OCI-LY3 (cell line): ENCODE measurements around the gene OR10R2.

Source experiments
- EZH2phosphoT487 ChIP-seq: fragments of 200-600 bp; shearing (Covaris generic); IDR thresholded peaks from 2 replicates; pipeline ENCODE4 v1.6.1; 2018; ENCODE audit warnings: antibody characterized with exemption, mixed run types, low read depth
- TF ChIP-seq, protein P1 (sequence below): fragments of 200-600, 300-600 bp; sonication (generic); IDR thresholded peaks from 2 replicates; pipeline ENCODE4 v1.5.1; 2014; ENCODE audit warnings: antibody characterized with exemption, low read length, low read depth

DNA sequence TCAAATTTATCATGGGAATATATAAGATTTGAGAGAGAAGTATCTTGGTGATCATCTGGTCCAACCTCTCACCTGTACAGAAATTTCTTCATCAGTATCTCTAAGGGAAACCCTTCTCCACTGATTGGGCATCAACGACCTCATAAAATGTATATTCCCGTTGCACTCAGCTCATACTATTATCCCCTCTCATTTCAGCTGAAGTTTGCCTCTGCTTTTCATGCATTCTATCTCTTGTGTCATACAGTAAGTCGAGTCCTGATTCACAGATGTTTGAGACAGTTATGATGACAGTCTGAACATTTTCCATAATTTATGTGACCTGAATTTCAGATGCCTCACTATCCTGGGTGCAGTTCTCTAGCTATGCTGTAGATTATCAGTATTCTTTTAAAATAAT is 21.0 kb downstream of the OR10R2 start:
- TF ChIP-seq, protein P1, sequence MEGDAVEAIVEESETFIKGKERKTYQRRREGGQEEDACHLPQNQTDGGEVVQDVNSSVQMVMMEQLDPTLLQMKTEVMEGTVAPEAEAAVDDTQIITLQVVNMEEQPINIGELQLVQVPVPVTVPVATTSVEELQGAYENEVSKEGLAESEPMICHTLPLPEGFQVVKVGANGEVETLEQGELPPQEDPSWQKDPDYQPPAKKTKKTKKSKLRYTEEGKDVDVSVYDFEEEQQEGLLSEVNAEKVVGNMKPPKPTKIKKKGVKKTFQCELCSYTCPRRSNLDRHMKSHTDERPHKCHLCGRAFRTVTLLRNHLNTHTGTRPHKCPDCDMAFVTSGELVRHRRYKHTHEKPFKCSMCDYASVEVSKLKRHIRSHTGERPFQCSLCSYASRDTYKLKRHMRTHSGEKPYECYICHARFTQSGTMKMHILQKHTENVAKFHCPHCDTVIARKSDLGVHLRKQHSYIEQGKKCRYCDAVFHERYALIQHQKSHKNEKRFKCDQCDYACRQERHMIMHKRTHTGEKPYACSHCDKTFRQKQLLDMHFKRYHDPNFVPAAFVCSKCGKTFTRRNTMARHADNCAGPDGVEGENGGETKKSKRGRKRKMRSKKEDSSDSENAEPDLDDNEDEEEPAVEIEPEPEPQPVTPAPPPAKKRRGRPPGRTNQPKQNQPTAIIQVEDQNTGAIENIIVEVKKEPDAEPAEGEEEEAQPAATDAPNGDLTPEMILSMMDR = no peak
- no peak for TF ChIP-seq EZH2phosphoT487
